GM12865 (cell line): ENCODE data around the gene PBRM1.

Experiments used
- DNase-seq: peaks from one replicate; pipeline ENCODE4 v3.0.0; 2010; ENCODE audit warnings: low read depth
- H3K4me3 ChIP-seq: 2 replicates; pipeline ENCODE4 v1.5.1; 2011; ENCODE audit warnings: mild to moderate bottlenecking, low read depth, low read length, control low read depth
- CTCF ChIP-seq: IDR thresholded peaks from 2 replicates; pipeline ENCODE4 v1.5.1; 2011; ENCODE audit warnings: low read length, control low read depth, low read depth, inconsistent platforms; ENCODE audit not compliant: insufficient read depth; ENCODE audit errors: missing control alignments

The PBRM1 gene

GRCh38 chr3:52712291-52713212 lies 26.8 kb upstream of the PBRM1 start:
- H3K4me3 ChIP-seq = no peak overlapping the region
- DNase-seq = no peak
- TF ChIP-seq CTCF = no peak

- no peak for TF ChIP-seq CTCF
- H3K4me3 ChIP-seq = no peak overlapping the region
- DNase-seq = peak; percentile 71
These were observed 24.8 kb upstream of the PBRM1 start for GRCh38 chr3:52710512-52710911.

- TF ChIP-seq CTCF = no peak
- peak overlapping the region; percentile 77 for H3K4me3 ChIP-seq
- peak; percentile 71 for DNase-seq
These were observed 21.9 kb upstream of the PBRM1 start for GRCh38 chr3:52707585-52707984.

GRCh38 chr3:52705688-52706686 lies 20.3 kb upstream of the PBRM1 start, which contains the start of the genes GLT8D1 and SPCS1:
GLT8D1 (minus strand) TSS chr3:52705791; CDS start chr3:52700460, 5,331 bp downstream.
SPCS1 (plus strand) TSS chr3:52706106; CDS start chr3:52706247, 141 bp downstream.
- no peak for TF ChIP-seq CTCF
- DNase-seq = peak; percentile 92
- H3K4me3 ChIP-seq = peak within 1 kb of the TSS; percentile 77

- DNase-seq = no peak
- no peak for TF ChIP-seq CTCF
These were observed 19.6 kb upstream of the PBRM1 start for GRCh38 chr3:52705438-52705687.

GRCh38 chr3:52704611-52705437 lies 19.1 kb upstream of the PBRM1 start:
- DNase-seq = peak; percentile 40
- no peak for TF ChIP-seq CTCF
- H3K4me3 ChIP-seq = peak overlapping the region; percentile 77

More at GRCh38 chr3:52705438-52705687, 19.6 kb upstream of the PBRM1 start:
- H3K4me3 ChIP-seq = peak overlapping the region; percentile 77
